ENCODE data around the gene CLDN20. TPM values are rescaled to one million over a fixed set of nuclear protein-coding genes. Genes with fewer than 3 reads are reported as not detected.

CLDN20 gene
- total RNA-seq, 1 experiment from 2014 or later, result not detected

- no peak for DNase-seq (ENCODE audit: low read depth, low spot score)
- in situ Hi-C loops (cut with HindIII; ENCODE audit: low pct_unique_long_range_greater_than_20kb, low sequenced_read_pairs), result no loop called here
These were observed 53.4 kb downstream of the CLDN20 start for GRCh38 chr6:155317186-155317585.

DNA sequence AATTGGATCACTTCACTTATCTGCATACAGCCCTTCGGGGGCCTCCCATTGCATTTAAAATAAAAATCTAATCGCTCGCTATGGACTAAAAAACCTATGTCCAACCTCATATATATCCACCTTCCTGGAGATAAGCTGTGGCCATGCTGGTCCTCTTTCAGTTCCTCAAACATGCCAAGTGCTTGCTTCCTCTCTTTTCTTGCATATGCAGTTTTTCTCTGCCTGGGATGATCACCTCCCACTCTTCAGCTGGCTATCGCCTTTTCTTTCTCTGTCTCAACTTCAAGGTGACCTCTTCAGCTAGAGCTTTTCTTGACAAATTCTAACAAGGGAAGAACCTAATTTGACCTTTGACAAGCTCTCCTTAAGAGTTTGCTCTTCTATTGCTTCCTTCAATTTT lies 56.1 kb downstream of the CLDN20 start:
- DNase-seq (ENCODE audit: low read depth, low spot score), result no peak
- in situ Hi-C loops (cut with HindIII; ENCODE audit: low pct_unique_long_range_greater_than_20kb, low sequenced_read_pairs), result no loop called here

DNA sequence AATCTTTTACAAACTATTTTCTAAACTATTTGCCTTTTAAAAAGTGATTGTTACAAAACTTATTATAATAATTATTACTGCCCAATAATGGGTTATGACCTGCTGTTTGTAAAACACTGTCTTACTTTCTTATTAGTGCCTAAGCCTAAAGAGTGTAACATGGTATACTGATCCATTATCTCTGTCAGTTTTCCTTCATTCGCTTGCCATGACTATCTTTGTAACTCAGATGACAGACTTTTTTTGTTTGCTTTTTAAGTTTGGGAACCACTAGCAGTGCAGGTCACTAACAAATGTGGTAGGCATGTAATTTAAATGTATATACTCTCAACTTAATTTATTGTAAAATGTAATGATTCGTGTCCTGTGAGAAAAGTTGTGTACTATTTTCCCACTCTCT lies 60.4 kb downstream of the CLDN20 start:
- no peak for DNase-seq (ENCODE audit: low read depth, low spot score)
- in situ Hi-C loops (cut with HindIII; ENCODE audit: low pct_unique_long_range_greater_than_20kb, low sequenced_read_pairs), result no loop called here

DNA sequence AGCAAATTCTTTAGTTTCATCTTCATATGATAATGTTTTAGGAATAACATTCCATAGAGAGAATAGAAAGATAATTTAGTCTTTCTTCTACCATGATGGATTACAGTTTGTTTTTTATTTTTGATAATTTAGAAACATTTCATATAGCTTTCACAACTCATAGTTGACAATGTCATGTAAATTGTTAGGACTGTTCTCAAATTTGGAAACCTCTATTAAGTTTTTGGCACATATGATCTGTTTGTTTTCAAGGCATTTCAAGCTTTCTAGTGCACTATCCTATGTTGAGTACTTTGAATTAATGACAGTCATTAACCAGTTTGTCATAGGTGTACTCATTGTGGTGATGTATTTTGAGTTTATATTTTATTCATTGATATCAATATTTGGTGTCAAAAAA lies 61.2 kb downstream of the CLDN20 start:
- DNase-seq (ENCODE audit: low read depth, low spot score), result no peak
- in situ Hi-C loops (cut with HindIII; ENCODE audit: low pct_unique_long_range_greater_than_20kb, low sequenced_read_pairs), result no loop called here

GRCh38 chr6:155325700-155326516 lies 62.1 kb downstream of the CLDN20 start:
- DNase-seq (ENCODE audit: low read depth, low spot score), result no peak
- in situ Hi-C loops (cut with HindIII; ENCODE audit: low pct_unique_long_range_greater_than_20kb, low sequenced_read_pairs), result no loop called here

Other genes starting within 250 kb of the CLDN20 start
- gene TFB1M, start 50.5 kb downstream of the CLDN20 start, total RNA-seq (2014; rRNA removed; shearing (Covaris generic)), result 21.9 and 27.5 TPM in 2 replicates
- not detected in 2 replicates for gene NOX3, start 191.8 kb downstream of the CLDN20 start, total RNA-seq (2014; rRNA removed; shearing (Covaris generic))

Data from SK-MEL-5 (cell line).